Neural crest cell (in vitro differentiated cells): ENCODE results near the gene PHEX. TPM values are rescaled to one million over a fixed set of nuclear protein-coding genes. Genes with fewer than 3 reads are reported as not detected.

Experiments used
- DNase-seq: peaks from one replicate; pipeline ENCODE4 v3.0.0; 2021; ENCODE audit warnings: low read depth, mixed read lengths, low spot score
- H3K27ac Mint-ChIP-seq: one replicate; pipeline ENCODE4 v1.8.0; 2021; ENCODE audit warnings: mild to moderate bottlenecking, mixed read lengths; ENCODE audit not compliant: unreplicated experiment
- H3K27me3 Mint-ChIP-seq: 2 replicates; pipeline ENCODE4 v1.8.0; 2021; ENCODE audit warnings: low read depth, mild to moderate bottlenecking, mixed read lengths
- H3K36me3 Mint-ChIP-seq: 2 replicates; pipeline ENCODE4 v1.8.0; 2021; ENCODE audit warnings: low read depth, mild to moderate bottlenecking, mixed read lengths
- H3K4me1 Mint-ChIP-seq: 2 replicates; pipeline ENCODE4 v1.8.0; 2021; ENCODE audit warnings: mixed read lengths
- H3K4me3 Mint-ChIP-seq: one replicate; pipeline ENCODE4 v1.8.0; 2021; ENCODE audit warnings: mild to moderate bottlenecking, mixed read lengths
- H3K9me3 Mint-ChIP-seq: 2 replicates; pipeline ENCODE4 v1.8.0; 2021; ENCODE audit warnings: mixed read lengths
- total RNA-seq: library from RNA; stranded (reverse); gene quantifications from 2 replicates; pipeline ENCODE4 v1.2.1, GENCODE V29; 2021
- TF ChIP-seq, protein P1 (sequence below): fragments of 200-600 bp; sonication (generic); conservative IDR thresholded peaks from 2 replicates; pipeline ENCODE4 v1.5.0; 2021; ENCODE audit warnings: antibody characterized with exemption, mild to moderate bottlenecking

Gene PHEX
- total RNA-seq, 1 donor from 2014 or later = 0.47 TPM

DNA sequence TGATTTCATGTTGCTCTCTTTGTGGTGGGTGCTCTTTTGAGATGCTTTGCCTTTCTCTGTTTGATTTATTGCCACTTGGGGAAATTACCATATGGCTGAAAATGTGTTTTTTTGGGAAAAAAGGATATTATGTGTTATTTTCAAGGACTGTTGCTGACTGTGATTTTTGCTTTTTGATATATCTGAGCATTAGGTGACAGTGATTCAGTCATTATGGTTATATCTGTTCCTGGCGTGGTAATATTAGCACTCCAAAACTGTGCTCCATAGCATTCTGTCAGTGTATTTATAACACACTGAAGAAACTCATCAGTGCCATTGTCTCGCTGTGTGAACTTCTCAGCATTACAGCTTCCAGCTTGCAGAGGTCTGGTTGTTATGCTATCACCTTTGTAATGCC lies 73.8 kb downstream of the PHEX start:
- Mint-ChIP-seq H3K36me3 (no peaks in the 10 kb centered on the region), H3K27me3 (no peaks in the 10 kb centered on the region)

DNA sequence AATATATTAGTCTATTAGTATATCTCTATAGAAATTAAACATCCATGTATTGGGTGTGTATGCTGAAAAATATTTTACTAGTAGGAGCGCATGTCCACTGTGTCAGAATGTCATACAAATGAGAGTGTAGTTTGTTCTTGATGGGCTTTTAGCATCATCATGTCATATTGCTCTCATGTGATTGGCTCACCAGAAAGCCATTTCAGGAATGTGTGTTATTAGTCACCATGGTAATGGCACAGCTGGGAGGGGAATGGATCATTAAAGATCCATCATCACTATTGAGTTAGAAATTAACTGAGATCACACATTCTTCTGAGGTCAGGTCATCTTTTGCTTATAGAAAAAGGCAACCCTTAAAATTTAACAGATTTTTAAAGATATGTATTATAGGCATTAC lies 77.3 kb downstream of the PHEX start:
- no peaks in the 10 kb centered on the region for H3K36me3 Mint-ChIP-seq
- H3K27me3 Mint-ChIP-seq = no peaks in the 10 kb centered on the region
- no peak overlapping the region for H3K4me3 Mint-ChIP-seq
- DNase-seq = no peak
- TF ChIP-seq, protein P1, sequence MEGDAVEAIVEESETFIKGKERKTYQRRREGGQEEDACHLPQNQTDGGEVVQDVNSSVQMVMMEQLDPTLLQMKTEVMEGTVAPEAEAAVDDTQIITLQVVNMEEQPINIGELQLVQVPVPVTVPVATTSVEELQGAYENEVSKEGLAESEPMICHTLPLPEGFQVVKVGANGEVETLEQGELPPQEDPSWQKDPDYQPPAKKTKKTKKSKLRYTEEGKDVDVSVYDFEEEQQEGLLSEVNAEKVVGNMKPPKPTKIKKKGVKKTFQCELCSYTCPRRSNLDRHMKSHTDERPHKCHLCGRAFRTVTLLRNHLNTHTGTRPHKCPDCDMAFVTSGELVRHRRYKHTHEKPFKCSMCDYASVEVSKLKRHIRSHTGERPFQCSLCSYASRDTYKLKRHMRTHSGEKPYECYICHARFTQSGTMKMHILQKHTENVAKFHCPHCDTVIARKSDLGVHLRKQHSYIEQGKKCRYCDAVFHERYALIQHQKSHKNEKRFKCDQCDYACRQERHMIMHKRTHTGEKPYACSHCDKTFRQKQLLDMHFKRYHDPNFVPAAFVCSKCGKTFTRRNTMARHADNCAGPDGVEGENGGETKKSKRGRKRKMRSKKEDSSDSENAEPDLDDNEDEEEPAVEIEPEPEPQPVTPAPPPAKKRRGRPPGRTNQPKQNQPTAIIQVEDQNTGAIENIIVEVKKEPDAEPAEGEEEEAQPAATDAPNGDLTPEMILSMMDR = no peak
- H3K27ac Mint-ChIP-seq = no peak overlapping the region
- H3K4me1 Mint-ChIP-seq = no peaks in the 10 kb centered on the region
- peaks cover 6% of the 10 kb centered on the region for H3K9me3 Mint-ChIP-seq

More for the DNA sequence above, 73.8 kb downstream of the PHEX start:
- TF ChIP-seq, protein P1 = no peak
- no peak overlapping the region for H3K27ac Mint-ChIP-seq
- DNase-seq = no peak
- H3K9me3 Mint-ChIP-seq = peaks cover 15% of the 10 kb centered on the region
- no peak overlapping the region for H3K4me3 Mint-ChIP-seq
- H3K4me1 Mint-ChIP-seq = no peaks in the 10 kb centered on the region

DNA sequence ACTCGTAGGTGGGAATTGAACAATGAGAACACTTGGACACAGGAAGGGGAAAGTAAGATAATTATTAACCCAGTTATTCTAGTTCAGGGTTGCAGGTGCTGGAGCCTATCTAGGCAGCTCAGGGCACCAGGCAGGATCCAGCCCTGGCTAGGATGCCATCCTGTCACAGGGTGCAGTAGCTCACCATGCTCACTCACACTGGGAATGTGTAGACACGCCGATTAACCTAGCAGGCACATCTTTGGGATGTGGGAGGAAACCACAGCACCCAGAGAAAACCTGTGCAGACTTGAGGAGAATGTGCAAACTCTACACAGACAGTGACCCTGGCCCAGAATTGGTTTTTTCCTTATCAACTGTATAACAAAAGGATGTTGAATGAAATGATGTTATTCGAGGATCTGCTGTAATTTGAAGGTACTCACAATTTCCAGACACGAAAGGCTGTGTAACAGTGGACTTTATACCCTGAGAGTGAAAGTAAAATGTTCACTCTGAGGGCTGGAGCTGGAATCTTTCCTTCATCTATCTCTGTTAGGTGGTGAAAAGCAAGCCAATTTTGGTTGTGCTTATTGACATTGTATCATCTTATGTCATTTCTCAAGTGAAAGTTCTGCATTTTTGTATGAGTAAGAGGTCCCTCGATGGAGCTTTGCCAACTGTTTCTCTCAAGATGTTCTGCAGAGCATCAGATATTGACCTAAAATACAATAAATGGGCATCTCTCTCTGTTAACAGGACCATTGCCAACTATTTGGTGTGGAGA lies 78.8 kb downstream of the PHEX start:
- DNase-seq = no peak
- Mint-ChIP-seq H3K4me3 (no peak overlapping the region), H3K27ac (no peak overlapping the region), H3K9me3 (peaks cover 4% of the 10 kb centered on the region), H3K36me3 (no peaks in the 10 kb centered on the region), H3K4me1 (no peaks in the 10 kb centered on the region), H3K27me3 (no peaks in the 10 kb centered on the region)
- TF ChIP-seq, protein P1 = no peak

DNA sequence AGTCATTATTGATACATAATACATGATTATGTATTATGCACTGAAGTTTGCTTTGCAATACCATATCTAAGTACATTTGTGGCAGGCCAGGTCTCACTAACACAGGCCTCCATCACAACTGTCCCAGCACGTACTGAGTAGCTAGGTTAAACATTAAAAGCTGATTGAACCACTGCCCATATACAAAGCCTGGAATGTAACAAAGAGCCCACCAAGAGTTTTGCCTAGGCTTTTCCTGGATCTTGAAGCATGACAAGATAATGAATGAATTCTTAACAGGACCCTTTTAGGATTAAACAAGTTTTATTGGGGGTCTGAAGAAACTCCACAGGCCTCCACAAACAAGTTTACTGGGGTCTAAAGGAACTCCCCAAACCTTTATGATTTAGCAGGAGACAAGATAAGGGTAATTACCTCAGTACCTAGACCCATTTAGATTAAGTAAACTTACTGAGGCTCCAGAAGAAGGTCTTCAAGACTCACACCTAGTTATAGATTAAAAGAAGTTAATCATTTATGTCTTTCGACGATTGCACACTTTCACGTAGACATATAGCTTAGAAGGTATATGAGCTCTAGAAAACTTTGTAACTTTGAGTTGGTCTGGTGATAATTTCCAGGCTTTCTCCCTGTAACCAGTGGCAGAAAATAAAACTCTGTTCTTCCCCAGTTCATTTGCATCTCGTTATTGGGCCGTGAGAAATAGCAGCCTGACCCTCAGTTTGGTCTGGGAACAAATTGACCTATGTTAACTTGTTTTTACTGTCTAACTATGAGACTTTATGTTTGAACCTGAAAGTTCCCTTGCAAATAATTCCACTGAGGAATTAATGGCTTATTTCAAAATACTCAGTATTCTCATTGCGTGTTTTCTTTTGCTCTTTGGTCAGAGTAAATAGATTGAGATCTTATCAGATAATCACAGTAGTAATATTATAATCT lies 84.8 kb downstream of the PHEX start:
- Mint-ChIP-seq H3K27me3 (no peaks in the 10 kb centered on the region), H3K9me3 (no peaks in the 10 kb centered on the region), H3K4me3 (no peak overlapping the region), H3K4me1 (peaks cover 4% of the 10 kb centered on the region), H3K36me3 (peaks cover 3% of the 10 kb centered on the region), H3K27ac (no peak overlapping the region)
- DNase-seq = no peak
- TF ChIP-seq, protein P1 = no peak

DNA sequence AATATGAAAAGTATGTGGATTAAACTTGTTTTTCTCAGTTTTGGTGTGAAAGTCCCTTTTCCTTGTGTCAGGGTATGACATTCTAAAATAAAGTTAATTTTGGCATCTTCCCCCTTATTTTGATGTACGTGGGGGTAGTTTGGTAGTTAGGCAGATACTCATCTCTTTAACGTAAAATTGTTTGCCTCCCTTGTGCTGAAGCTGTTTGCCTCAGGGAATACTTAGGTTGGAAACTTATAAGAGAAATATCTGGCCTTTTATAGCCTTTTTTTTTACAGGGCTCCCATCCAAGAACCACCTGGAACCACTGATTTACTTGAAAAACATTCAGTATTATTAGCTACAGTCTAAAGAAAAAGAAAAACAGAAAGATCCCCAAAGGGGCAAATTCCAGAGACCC lies 85.5 kb downstream of the PHEX start:
- H3K4me1 Mint-ChIP-seq = peaks cover 7% of the 10 kb centered on the region
- TF ChIP-seq, protein P1 = no peak
- H3K27me3 Mint-ChIP-seq = no peaks in the 10 kb centered on the region
- no peak overlapping the region for H3K4me3 Mint-ChIP-seq
- DNase-seq = no peak
- no peak overlapping the region for H3K27ac Mint-ChIP-seq
- peaks cover 3% of the 10 kb centered on the region for H3K36me3 Mint-ChIP-seq
- H3K9me3 Mint-ChIP-seq = no peaks in the 10 kb centered on the region
